GM23338 (cell line): ENCODE results near the gene PLA2G1B. TPM values are rescaled to one million over a fixed set of nuclear protein-coding genes. Genes with fewer than 3 reads are reported as not detected.

Experiments
- ATAC-seq: fragments of 200-7000 bp; cut with Tn5 transposase; 3 replicates; pipeline ENCODE4 v1.9.1; 2020
- DNase-seq: peaks from one replicate; pipeline ENCODE4 v3.0.0-alpha.2; 2015; ENCODE audit warnings: low spot score
- H2AFZ ChIP-seq: fragments of 200-600 bp; sonication (generic); 2 replicates; pipeline ENCODE4 v1.8.0; 2016; ENCODE audit warnings: antibody characterized with exemption, mild to moderate bottlenecking, moderate library complexity
- H3F3A ChIP-seq: fragments of 200-600 bp; sonication (generic); replicated peaks from 2 replicates; pipeline ENCODE4 v1.8.0; 2017; ENCODE audit warnings: antibody characterized with exemption, mixed run types, low read depth
- H3K27ac ChIP-seq: fragments of 200-600 bp; sonication (generic); 2 replicates; pipeline ENCODE4 v1.6.1; 2016; ENCODE audit warnings: low read depth
- H3K27me3 ChIP-seq: fragments of 200-600 bp; sonication (generic); 2 replicates; pipeline ENCODE4 v1.8.0; 2016; ENCODE audit warnings: mild to moderate bottlenecking, mixed run types, moderate library complexity; ENCODE audit not compliant: insufficient read depth
- H3K36me3 ChIP-seq: fragments of 200-600 bp; sonication (generic); 2 replicates; pipeline ENCODE4 v1.8.0; 2016; ENCODE audit warnings: mild to moderate bottlenecking; ENCODE audit not compliant: insufficient read depth
- H3K4me1 ChIP-seq: fragments of 200-600 bp; sonication (generic); 2 replicates; pipeline ENCODE4 v1.8.0; 2016; ENCODE audit warnings: mild to moderate bottlenecking, moderate library complexity; ENCODE audit not compliant: insufficient read depth
- H3K4me2 ChIP-seq: fragments of 200-600 bp; sonication (generic); 2 replicates; pipeline ENCODE4 v1.7.1; 2017; ENCODE audit warnings: mixed run types
- H3K4me3 ChIP-seq: fragments of 200-600 bp; sonication (generic); 2 replicates; pipeline ENCODE4 v1.6.1; 2016; ENCODE audit warnings: mixed run types
- H3K79me2 ChIP-seq: fragments of 200-600 bp; sonication (generic); replicated peaks from 2 replicates; pipeline ENCODE4 v1.8.0; 2017; ENCODE audit warnings: mild to moderate bottlenecking; ENCODE audit not compliant: insufficient read depth
- H3K9me2 ChIP-seq: fragments of 200-600 bp; sonication (generic); 2 replicates; pipeline ENCODE4 v1.8.0; 2017; ENCODE audit not compliant: insufficient read depth
- H4K20me1 ChIP-seq: fragments of 200-600 bp; sonication (generic); replicated peaks from 2 replicates; pipeline ENCODE4 v1.8.0; 2017; ENCODE audit warnings: mild to moderate bottlenecking; ENCODE audit not compliant: insufficient read depth
- H3K27ac Mint-ChIP-seq: 2 replicates; pipeline ENCODE4 v1.8.0; 2020; ENCODE audit warnings: inconsistent platforms, mild to moderate bottlenecking, moderate library complexity, mixed read lengths
- H3K27me3 Mint-ChIP-seq: 3 replicates; pipeline ENCODE4 v1.8.0; 2022; ENCODE audit warnings: low read depth, mild to moderate bottlenecking, moderate library complexity, mixed read lengths, inconsistent platforms; ENCODE audit not compliant: insufficient read depth, poor library complexity
- H3K36me3 Mint-ChIP-seq: 3 replicates; pipeline ENCODE4 v1.8.0; 2021; ENCODE audit warnings: low read depth, mild to moderate bottlenecking, inconsistent platforms, moderate library complexity, mixed read lengths
- H3K4me1 Mint-ChIP-seq: 3 replicates; pipeline ENCODE4 v1.8.0; 2020; ENCODE audit warnings: mild to moderate bottlenecking, inconsistent platforms, mixed read lengths
- H3K4me3 Mint-ChIP-seq: 3 replicates; pipeline ENCODE4 v1.8.0; 2021; ENCODE audit warnings: moderate library complexity, mild to moderate bottlenecking, inconsistent platforms, mixed read lengths
- H3K9me3 Mint-ChIP-seq: 3 replicates; pipeline ENCODE4 v1.8.0; 2020; ENCODE audit warnings: moderate library complexity, mild to moderate bottlenecking, inconsistent platforms, mixed read lengths
- CREB1 ChIP-seq: fragments of 250-450 bp; sonication (Bioruptor Pico); IDR thresholded peaks from 2 replicates; pipeline ENCODE4 v1.5.0; 2020; ENCODE audit warnings: low read depth, mild to moderate bottlenecking, moderate library complexity
- EZH2 ChIP-seq: fragments of 200-600 bp; sonication (generic); IDR thresholded peaks from one replicate; pipeline ENCODE4 v1.8.0; 2017; ENCODE audit warnings: antibody characterized with exemption, mild to moderate bottlenecking, low read depth; ENCODE audit not compliant: unreplicated experiment
- EZH2phosphoT487 ChIP-seq: fragments of 200-600 bp; sonication (generic); IDR thresholded peaks from one replicate; pipeline ENCODE4 v1.8.1; 2018; ENCODE audit warnings: antibody characterized with exemption; ENCODE audit not compliant: unreplicated experiment
- JUNB ChIP-seq: IDR thresholded peaks from one replicate; pipeline ENCODE4 v1.6.1; 2016; ENCODE audit warnings: antibody characterized with exemption; ENCODE audit not compliant: unreplicated experiment
- NANOG ChIP-seq: IDR thresholded peaks from 2 replicates; pipeline ENCODE4 v1.6.1; 2016; ENCODE audit warnings: antibody characterized with exemption, borderline replicate concordance
- POLR2AphosphoS5 ChIP-seq: IDR thresholded peaks from 2 replicates; pipeline ENCODE4 v1.6.1; 2016; ENCODE audit warnings: antibody characterized with exemption, low read depth
- REST ChIP-seq: IDR thresholded peaks from one replicate; pipeline ENCODE4 v1.6.1; 2018; ENCODE audit warnings: antibody characterized with exemption; ENCODE audit not compliant: unreplicated experiment
- STAT1 ChIP-seq: IDR thresholded peaks from one replicate; pipeline ENCODE4 v1.6.1; 2016; ENCODE audit warnings: antibody characterized with exemption; ENCODE audit not compliant: unreplicated experiment
- ZNF331 ChIP-seq: fragments of 250-450 bp; sonication (Bioruptor Pico); IDR thresholded peaks from 2 replicates; pipeline ENCODE4 v1.5.0; 2020; ENCODE audit warnings: low read depth, mild to moderate bottlenecking, moderate library complexity
- polyA plus RNA-seq: library from polyadenylated mRNA; unstranded; fragments of >200 nt; fragmentation: Nextera tagmentation; extraction: Ambion mirVana; gene quantifications from 2 replicates; pipeline ENCODE4 v1.2.1, GENCODE V29; 2016
- total RNA-seq: library from RNA; depleted of rRNA; stranded (reverse); fragments of >200 nt; shearing (Covaris generic); gene quantifications from 2 replicates; pipeline ENCODE4 v1.2.3, GENCODE V29; 2014
- TF ChIP-seq, protein P1 (sequence below), 2 experiments: fragments of 200-600 bp in 1 of 2; sonication (generic) in 1 of 2; conservative IDR thresholded peaks; 2 replicates each; pipeline versions ENCODE4 v1.5.1 to v1.6.1; 2016 to 2017; ENCODE audit warnings: antibody characterized with exemption in 2 of 2, low read depth in 2 of 2, mild to moderate bottlenecking in 2 of 2, moderate library complexity in 1 of 2
- TF ChIP-seq, protein P2 (sequence below): IDR thresholded peaks from 2 replicates; pipeline ENCODE4 v1.6.1; 2016; ENCODE audit warnings: antibody characterized with exemption

Gene PLA2G1B
- total and polyA plus RNA-seq, 2 experiments from 2014 or later = not detected

- H3K4me2 ChIP-seq = no peak overlapping the region
- no peak overlapping the region for H3K4me3 ChIP-seq
- H3K9me3 Mint-ChIP-seq = no peaks in the 10 kb centered on the region
- H4K20me1 ChIP-seq = peaks cover 9% of the 10 kb centered on the region; the same call in 1 of the 2 replicates
- no peaks in the 10 kb centered on the region for H3K9me2 ChIP-seq
- H3K4me3 Mint-ChIP-seq = no peak overlapping the region; the same call in 2 of the 3 replicates
- H3K36me3 ChIP-seq = no peaks in the 10 kb centered on the region
- H3K4me1 Mint-ChIP-seq = peaks cover 76% of the 10 kb centered on the region
- peaks cover 74% of the 10 kb centered on the region for H3K36me3 Mint-ChIP-seq
- H3K27me3 ChIP-seq = peaks cover 12% of the 10 kb centered on the region
- no peak overlapping the region for H3K27ac ChIP-seq
- H2AFZ ChIP-seq = no peak overlapping the region
- DNase-seq = peak; percentile 29
- peak overlapping the region; percentile 74; the same call in 1 of the 2 replicates for H3K27ac Mint-ChIP-seq
- H3K79me2 ChIP-seq = 0 out of 2 replicates have a peak, but pooled peaks cover 7% of the 10 kb centered on the region
- ATAC-seq = no peak
- TF ChIP-seq REST = no peak
- TF ChIP-seq JUNB = no peak
- TF ChIP-seq ZNF331 (CRISPR knock-in tag) = no peak
- no peak for TF ChIP-seq EZH2phosphoT487
- peaks cover 17% of the 10 kb centered on the region for H3F3A ChIP-seq
- peaks cover 48% of the 10 kb centered on the region for H3K4me1 ChIP-seq
- H3K27me3 Mint-ChIP-seq = peaks cover 26% of the 10 kb centered on the region
Observed at GRCh38 chr12:120363274-120363855, 35.8 kb upstream of the PLA2G1B start.

- Mint-ChIP-seq H3K4me3 (peak overlapping the region; percentile 70), H3K27ac (peak overlapping the region; percentile 85), H3K9me3 (no peaks in the 10 kb centered on the region), H3K4me1 (peaks cover 81% of the 10 kb centered on the region), H3K36me3 (peaks cover 81% of the 10 kb centered on the region), H3K27me3 (peaks cover 24% of the 10 kb centered on the region)
- Histone ChIP-seq H3K4me2 (peak overlapping the region; percentile 90), H3K79me2 (0 out of 2 replicates have a peak, but pooled peaks cover 7% of the 10 kb centered on the region), H3F3A (peaks cover 23% of the 10 kb centered on the region), H3K27me3 (peaks cover 5% of the 10 kb centered on the region), H3K4me1 (peaks cover 51% of the 10 kb centered on the region), H3K4me3 (peak overlapping the region; percentile 74), H3K36me3 (no peaks in the 10 kb centered on the region), H3K27ac (peak overlapping the region; percentile 87; the same call in 1 of the 2 replicates), H4K20me1 (peaks cover 9% of the 10 kb centered on the region; the same call in 1 of the 2 replicates), H2AFZ (no peak overlapping the region), H3K9me2 (no peaks in the 10 kb centered on the region)
- ATAC-seq = no peak
- no peak for DNase-seq
- TF ChIP-seq EZH2 (no peak), EZH2phosphoT487 (no peak), REST (no peak), POLR2AphosphoS5 (no peak), ZNF331 (CRISPR knock-in tag) (no peak), NANOG (no peak), STAT1 (no peak), CREB1 (CRISPR knock-in tag) (no peak)
- TF ChIP-seq, protein P1, sequence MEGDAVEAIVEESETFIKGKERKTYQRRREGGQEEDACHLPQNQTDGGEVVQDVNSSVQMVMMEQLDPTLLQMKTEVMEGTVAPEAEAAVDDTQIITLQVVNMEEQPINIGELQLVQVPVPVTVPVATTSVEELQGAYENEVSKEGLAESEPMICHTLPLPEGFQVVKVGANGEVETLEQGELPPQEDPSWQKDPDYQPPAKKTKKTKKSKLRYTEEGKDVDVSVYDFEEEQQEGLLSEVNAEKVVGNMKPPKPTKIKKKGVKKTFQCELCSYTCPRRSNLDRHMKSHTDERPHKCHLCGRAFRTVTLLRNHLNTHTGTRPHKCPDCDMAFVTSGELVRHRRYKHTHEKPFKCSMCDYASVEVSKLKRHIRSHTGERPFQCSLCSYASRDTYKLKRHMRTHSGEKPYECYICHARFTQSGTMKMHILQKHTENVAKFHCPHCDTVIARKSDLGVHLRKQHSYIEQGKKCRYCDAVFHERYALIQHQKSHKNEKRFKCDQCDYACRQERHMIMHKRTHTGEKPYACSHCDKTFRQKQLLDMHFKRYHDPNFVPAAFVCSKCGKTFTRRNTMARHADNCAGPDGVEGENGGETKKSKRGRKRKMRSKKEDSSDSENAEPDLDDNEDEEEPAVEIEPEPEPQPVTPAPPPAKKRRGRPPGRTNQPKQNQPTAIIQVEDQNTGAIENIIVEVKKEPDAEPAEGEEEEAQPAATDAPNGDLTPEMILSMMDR (conservative IDR thresholded peaks at IDR 0.05; ENCODE audit: low read depth in 2 of 2) = no peak
- TF ChIP-seq, protein P2, sequence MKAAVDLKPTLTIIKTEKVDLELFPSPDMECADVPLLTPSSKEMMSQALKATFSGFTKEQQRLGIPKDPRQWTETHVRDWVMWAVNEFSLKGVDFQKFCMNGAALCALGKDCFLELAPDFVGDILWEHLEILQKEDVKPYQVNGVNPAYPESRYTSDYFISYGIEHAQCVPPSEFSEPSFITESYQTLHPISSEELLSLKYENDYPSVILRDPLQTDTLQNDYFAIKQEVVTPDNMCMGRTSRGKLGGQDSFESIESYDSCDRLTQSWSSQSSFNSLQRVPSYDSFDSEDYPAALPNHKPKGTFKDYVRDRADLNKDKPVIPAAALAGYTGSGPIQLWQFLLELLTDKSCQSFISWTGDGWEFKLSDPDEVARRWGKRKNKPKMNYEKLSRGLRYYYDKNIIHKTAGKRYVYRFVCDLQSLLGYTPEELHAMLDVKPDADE = no peak
Observed at GRCh38 chr12:120362516-120363273, 35.1 kb upstream of the PLA2G1B start.
